Measurements from ENCODE around the gene VPS72.
A peak's percentile ranks its signal among the peaks of the same experiment; 100 is the strongest.

Gene VPS72

DNA sequence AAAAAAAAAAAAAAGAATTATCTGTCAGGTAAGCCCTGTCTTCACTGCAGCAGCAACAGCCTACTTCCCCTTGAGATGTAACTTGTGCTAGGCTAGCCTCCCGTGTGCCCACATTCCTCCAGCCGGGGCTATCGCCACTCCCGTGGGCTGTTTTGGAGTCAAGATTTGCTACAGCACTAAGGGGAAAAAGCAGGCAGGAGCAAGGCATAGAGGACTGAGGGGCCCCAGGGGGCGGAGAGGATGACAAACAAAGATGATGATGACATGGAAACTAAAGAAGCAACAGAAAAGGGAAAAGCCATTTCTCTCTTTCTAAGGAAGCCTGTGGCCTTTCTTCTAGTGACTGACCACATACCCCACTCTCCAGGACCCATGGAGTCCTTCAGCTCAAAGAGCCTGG lies 31.7 kb downstream of the VPS72 start:
- DNase-seq (ENCODE audit: low read depth) = no peak
- H3K4me3 ChIP-seq (replicated peaks; ENCODE audit: low read depth, low read length) = no peak overlapping the region
- TF ChIP-seq CTCF (IDR thresholded peaks at IDR 0.05; ENCODE audit: low read length, missing control alignments) = no peak

GRCh38 chr1:151157067-151157531 lies 32.9 kb downstream of the VPS72 start:
- DNase-seq (ENCODE audit: low read depth) = no peak
- no peak for TF ChIP-seq CTCF (IDR thresholded peaks at IDR 0.05; ENCODE audit: low read length, missing control alignments)
- H3K4me3 ChIP-seq (replicated peaks; ENCODE audit: low read depth, low read length) = no peak overlapping the region

DNA sequence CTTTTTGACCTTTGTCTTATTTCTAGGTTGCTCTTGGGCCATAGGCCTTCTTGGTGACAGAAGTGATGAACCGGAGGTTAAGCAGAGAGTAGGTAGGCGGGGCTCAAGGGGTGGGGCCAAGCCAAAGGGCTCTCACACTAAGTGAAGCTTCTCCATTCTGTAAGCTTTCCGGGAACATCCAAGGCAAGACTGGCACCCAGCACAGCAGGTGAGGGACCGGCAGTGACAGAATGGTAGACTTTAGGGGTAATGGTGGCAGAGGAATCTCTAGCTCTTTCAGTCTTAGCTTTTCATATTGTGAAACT lies 33.5 kb downstream of the VPS72 start, which contains the start of gene TNFAIP8L2:
TNFAIP8L2 (plus strand) TSS at position 135 of the 305 bp plus-strand sequence. CDS start 2,049 bp downstream, outside the sequence.
- H3K4me3 ChIP-seq (replicated peaks; ENCODE audit: low read depth, low read length) = no peak within 1 kb of the TSS
- DNase-seq (ENCODE audit: low read depth) = no peak
- no peak for TF ChIP-seq CTCF (IDR thresholded peaks at IDR 0.05; ENCODE audit: low read length, missing control alignments)

- H3K4me3 ChIP-seq (replicated peaks; ENCODE audit: low read depth, low read length) = no peak overlapping the region
- no peak for TF ChIP-seq CTCF (IDR thresholded peaks at IDR 0.05; ENCODE audit: low read length, missing control alignments)
- no peak for DNase-seq (ENCODE audit: low read depth)
Observed at GRCh38 chr1:151147665-151148064, 42.3 kb downstream of the VPS72 start.

GRCh38 chr1:151147132-151147503 lies 42.9 kb downstream of the VPS72 start:
- peak; percentile 61 for DNase-seq (ENCODE audit: low read depth)
- peak overlapping the region; percentile 71 for H3K4me3 ChIP-seq (replicated peaks; ENCODE audit: low read depth, low read length)
- no peak for TF ChIP-seq CTCF (IDR thresholded peaks at IDR 0.05; ENCODE audit: low read length, missing control alignments)

- peak; percentile 92 for DNase-seq (ENCODE audit: low read depth)
- H3K4me3 ChIP-seq (replicated peaks; ENCODE audit: low read depth, low read length) = peak within 1 kb of the TSS; percentile 71
- no peak for TF ChIP-seq CTCF (IDR thresholded peaks at IDR 0.05; ENCODE audit: low read length, missing control alignments)
Observed at GRCh38 chr1:151146412-151147131, 43.4 kb downstream of the VPS72 start, which contains the start of gene SEMA6C. Gene SEMA6C (minus strand): TSS chr1:151146631. CDS start chr1:151142621, 4,010 bp downstream.

- DNase-seq (ENCODE audit: low read depth) = no peak
- TF ChIP-seq CTCF (IDR thresholded peaks at IDR 0.05; ENCODE audit: low read length, missing control alignments) = no peak
- peak overlapping the region; percentile 71 for H3K4me3 ChIP-seq (replicated peaks; ENCODE audit: low read depth, low read length)
Observed at GRCh38 chr1:151146072-151146411, 44.0 kb downstream of the VPS72 start.
